ENCODE data around the gene DGKI.

The DGKI gene

GRCh38 chr7:137343281-137343841 lies 503.4 kb downstream of the DGKI start, which contains the start of gene PTN:
TSS of gene PTN (minus strand) at chr7:137343733. CDS start at chr7:137254973, 88,760 bp downstream.
- DNase-seq (ENCODE audit: low read depth), result peak; percentile 24

GRCh38 chr7:137342828-137343261 lies 503.9 kb downstream of the DGKI start:
- no peak for DNase-seq (ENCODE audit: low read depth)

- DNase-seq (ENCODE audit: low read depth), result no peak
Measured at GRCh38 chr7:137342265-137342664, 504.5 kb downstream of the DGKI start.

- no peak for DNase-seq (ENCODE audit: low read depth)
Measured at GRCh38 chr7:137337902-137338301, 508.9 kb downstream of the DGKI start.

- DNase-seq (ENCODE audit: low read depth), result no peak
Measured at GRCh38 chr7:137335814-137336213, 511.0 kb downstream of the DGKI start.

- DNase-seq (ENCODE audit: low read depth), result no peak
Measured at GRCh38 chr7:137331378-137331777, 515.4 kb downstream of the DGKI start.
